Breast epithelium (tissue), 3 donors: ENCODE results near the gene HIPK4.

Source experiments
- CTCF ChIP-seq, 3 donors: fragments of 450-650 bp; IDR thresholded peaks; one replicate each; pipeline ENCODE4 v1.5.1; 2016 to 2017; ENCODE audit warnings: antibody characterized with exemption in 3 of 3, mild to moderate bottlenecking in 3 of 3, moderate library complexity in 3 of 3
- POLR2A ChIP-seq: fragments of 450-650 bp; IDR thresholded peaks from one replicate; pipeline ENCODE4 v1.6.1; 2016; ENCODE audit warnings: antibody characterized with exemption, mild to moderate bottlenecking, moderate library complexity
- POLR2AphosphoS5 ChIP-seq, 3 donors: sonication (generic); formaldehyde crosslinking; IDR thresholded peaks; one replicate each; pipeline ENCODE4 v1.6.1; 2017; ENCODE audit warnings: antibody characterized with exemption in 3 of 3

DNA sequence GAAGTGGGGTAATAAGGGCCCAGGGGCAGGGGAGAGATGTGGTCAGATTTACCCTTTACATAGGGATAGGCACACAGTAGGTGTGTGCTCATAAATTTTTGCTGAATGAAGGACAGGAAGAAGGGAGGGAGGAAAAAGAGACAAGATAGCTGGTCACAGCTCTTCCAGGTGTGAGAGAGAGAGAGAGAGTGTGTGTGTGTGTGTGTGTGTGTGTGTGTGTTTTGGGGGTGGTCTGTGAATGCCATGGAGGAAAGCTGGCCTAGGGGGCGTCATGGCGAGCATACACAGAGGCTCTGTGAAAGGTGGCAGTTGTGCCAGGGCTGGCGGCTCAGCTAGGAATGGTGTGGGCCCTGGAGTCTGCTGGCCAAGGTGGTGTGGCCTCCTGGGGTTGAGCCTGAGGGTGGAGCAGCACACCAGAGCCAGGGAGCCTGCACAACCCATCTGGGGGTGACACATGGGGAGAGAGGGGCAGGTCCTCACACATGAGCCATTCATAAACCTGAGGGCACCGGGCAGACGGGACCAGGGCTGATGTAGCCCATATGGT is 29.2 kb upstream of the HIPK4 start:
- no peak for TF ChIP-seq POLR2A
- no peak for TF ChIP-seq CTCF (IDR thresholded peaks at IDR 0.05)
- no peak for TF ChIP-seq POLR2AphosphoS5 (IDR thresholded peaks at IDR 0.05)
